Memory B cell (primary cell): ENCODE results near the gene TESMIN.

Experiments used
- ATAC-seq: fragments of 150-1000 bp; cut with Tn5 transposase; 2 replicates; pipeline ENCODE4 v1.10.0; 2021; ENCODE audit warnings: low read depth, mild to moderate bottlenecking, moderate library complexity
- DNase-seq, 2 donors: peaks; one replicate each; pipeline ENCODE4 v3.0.0; 2022; ENCODE audit warnings: low spot score in 2 of 2
- H3K27ac Mint-ChIP-seq: one replicate; pipeline ENCODE4 v1.8.0; 2022; ENCODE audit warnings: mild to moderate bottlenecking, moderate library complexity, mixed read lengths
- H3K27me3 Mint-ChIP-seq: one replicate; pipeline ENCODE4 v1.8.0; 2022; ENCODE audit warnings: mixed read lengths
- H3K36me3 Mint-ChIP-seq: one replicate; pipeline ENCODE4 v1.8.0; 2022; ENCODE audit warnings: mild to moderate bottlenecking, mixed read lengths
- H3K4me1 Mint-ChIP-seq: one replicate; pipeline ENCODE4 v1.8.0; 2022; ENCODE audit warnings: mixed read lengths
- H3K4me3 Mint-ChIP-seq: one replicate; pipeline ENCODE4 v1.8.0; 2022; ENCODE audit warnings: mild to moderate bottlenecking, moderate library complexity, mixed read lengths
- H3K9me3 Mint-ChIP-seq: one replicate; pipeline ENCODE4 v1.8.0; 2022; ENCODE audit warnings: mixed read lengths

The TESMIN gene

GRCh38 chr11:68688881-68689280 is 62.4 kb downstream of the TESMIN start:
- Mint-ChIP-seq H3K36me3 (no peaks in the 10 kb centered on the region), H3K4me1 (no peaks in the 10 kb centered on the region), H3K27ac (no peak overlapping the region), H3K4me3 (no peak overlapping the region), H3K27me3 (peaks cover 30% of the 10 kb centered on the region), H3K9me3 (no peaks in the 10 kb centered on the region)
- ATAC-seq (no peak), DNase-seq (no peak)

DNA sequence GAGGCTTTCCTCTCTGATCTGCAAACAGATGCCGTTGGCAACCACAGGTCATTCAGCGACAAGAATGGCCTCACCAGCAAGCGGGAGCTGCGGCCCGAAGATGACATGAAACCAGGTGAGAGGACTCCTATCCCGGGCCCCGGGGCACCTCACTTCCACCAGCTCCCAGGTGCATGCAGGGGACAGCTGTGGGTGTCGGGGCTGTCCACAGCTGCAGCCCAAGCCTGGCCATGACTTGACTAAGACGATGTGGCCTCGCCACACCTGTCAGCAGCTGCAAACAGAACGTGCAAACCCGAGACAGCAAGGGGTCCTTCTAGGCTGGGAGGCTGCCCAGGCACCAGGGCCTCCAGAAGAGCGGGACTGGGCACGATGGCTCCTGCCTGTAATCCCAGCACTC is 63.3 kb downstream of the TESMIN start:
- H3K27me3 Mint-ChIP-seq, result peaks cover 26% of the 10 kb centered on the region

DNA sequence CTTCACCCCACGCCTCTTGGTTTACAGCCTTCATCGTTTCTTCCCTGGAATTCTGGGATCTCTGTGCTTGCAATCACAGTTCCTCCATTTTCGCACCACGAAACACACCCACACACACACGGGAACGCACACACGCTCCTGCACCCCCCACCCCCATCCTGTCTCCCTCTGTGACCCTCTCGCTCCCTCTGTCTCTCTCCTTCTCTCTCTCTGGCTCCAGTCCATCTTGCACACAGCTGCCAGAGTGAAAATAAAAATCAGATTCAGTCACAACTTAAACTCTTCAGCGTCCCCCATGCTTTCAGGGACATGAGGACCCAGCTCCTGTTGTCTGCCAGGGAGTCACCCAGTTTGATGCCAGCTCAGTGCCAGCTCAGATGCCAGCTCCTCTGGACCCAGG is 64.0 kb downstream of the TESMIN start:
- Mint-ChIP-seq H3K4me3 (no peak overlapping the region), H3K36me3 (no peaks in the 10 kb centered on the region), H3K27me3 (peaks cover 28% of the 10 kb centered on the region), H3K27ac (no peak overlapping the region), H3K4me1 (no peaks in the 10 kb centered on the region), H3K9me3 (no peaks in the 10 kb centered on the region)
- ATAC-seq, result no peak
- no peak for DNase-seq

More for the DNA sequence above, 63.3 kb downstream of the TESMIN start:
- H3K36me3 Mint-ChIP-seq, result no peaks in the 10 kb centered on the region
- no peaks in the 10 kb centered on the region for H3K4me1 Mint-ChIP-seq
- ATAC-seq (no peak), DNase-seq (no peak)
- H3K9me3 Mint-ChIP-seq, result no peaks in the 10 kb centered on the region
- H3K27ac Mint-ChIP-seq, result no peak overlapping the region
- no peak overlapping the region for H3K4me3 Mint-ChIP-seq

GRCh38 chr11:68686486-68686885 is 64.8 kb downstream of the TESMIN start:
- Mint-ChIP-seq H3K36me3 (no peaks in the 10 kb centered on the region), H3K9me3 (no peaks in the 10 kb centered on the region), H3K27me3 (peaks cover 29% of the 10 kb centered on the region), H3K4me3 (no peak overlapping the region), H3K4me1 (no peaks in the 10 kb centered on the region), H3K27ac (no peak overlapping the region)
- DNase-seq (no peak), ATAC-seq (no peak)

DNA sequence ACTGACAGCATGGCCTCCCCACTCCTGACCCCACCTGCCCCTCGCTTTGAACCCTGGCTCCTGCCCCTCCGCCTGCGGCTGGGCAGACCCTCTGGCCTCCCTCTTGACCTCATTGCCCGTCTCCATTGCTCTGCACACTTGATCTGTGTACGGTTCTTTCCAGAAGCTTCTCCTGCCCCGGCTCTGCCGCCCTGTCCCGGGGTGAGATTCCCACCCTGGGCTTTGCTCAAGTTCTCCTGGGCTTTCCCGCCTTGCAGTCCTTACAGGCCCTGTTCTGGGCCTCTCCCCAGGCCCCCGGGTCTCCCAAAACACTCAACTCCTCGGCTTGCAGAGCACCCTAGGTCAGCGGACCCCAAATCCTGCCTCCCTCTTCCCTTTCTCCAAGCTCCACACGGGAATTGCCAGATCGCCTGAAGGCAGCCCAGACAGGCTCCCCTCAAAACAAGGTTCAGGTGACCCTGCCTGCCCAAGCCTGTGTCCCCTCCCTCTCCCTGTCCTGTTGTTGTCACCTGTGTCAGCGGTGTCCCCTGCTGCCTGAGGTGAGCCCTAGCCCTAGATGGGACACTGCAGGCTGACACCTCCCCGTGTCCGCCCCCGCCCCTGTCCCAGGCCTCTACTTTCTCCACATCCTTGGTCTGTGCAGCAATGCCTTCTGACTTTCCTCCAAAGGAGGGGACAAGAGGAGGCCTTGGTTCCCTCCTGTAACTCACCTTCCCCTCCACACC is 65.5 kb downstream of the TESMIN start:
- no peak for ATAC-seq
- H3K9me3 Mint-ChIP-seq, result no peaks in the 10 kb centered on the region
- H3K27me3 Mint-ChIP-seq, result peaks cover 26% of the 10 kb centered on the region
- no peaks in the 10 kb centered on the region for H3K4me1 Mint-ChIP-seq
- no peaks in the 10 kb centered on the region for H3K36me3 Mint-ChIP-seq
- no peak overlapping the region for H3K4me3 Mint-ChIP-seq
- no peak for DNase-seq
- H3K27ac Mint-ChIP-seq, result no peak overlapping the region

GRCh38 chr11:68684385-68685356 is 66.6 kb downstream of the TESMIN start, which contains the start of gene GAL:
Gene GAL, plus strand, starts transcription at chr11:68684544. Its CDS starts 380 bp downstream, at chr11:68684924.
- Mint-ChIP-seq H3K9me3 (no peaks in the 10 kb centered on the region), H3K27me3 (peaks cover 26% of the 10 kb centered on the region), H3K4me3 (no peak within 1 kb of the TSS), H3K4me1 (no peaks in the 10 kb centered on the region), H3K36me3 (no peaks in the 10 kb centered on the region), H3K27ac (no peak within 1 kb of the TSS)
- DNase-seq, result no peak
- no peak for ATAC-seq

DNA sequence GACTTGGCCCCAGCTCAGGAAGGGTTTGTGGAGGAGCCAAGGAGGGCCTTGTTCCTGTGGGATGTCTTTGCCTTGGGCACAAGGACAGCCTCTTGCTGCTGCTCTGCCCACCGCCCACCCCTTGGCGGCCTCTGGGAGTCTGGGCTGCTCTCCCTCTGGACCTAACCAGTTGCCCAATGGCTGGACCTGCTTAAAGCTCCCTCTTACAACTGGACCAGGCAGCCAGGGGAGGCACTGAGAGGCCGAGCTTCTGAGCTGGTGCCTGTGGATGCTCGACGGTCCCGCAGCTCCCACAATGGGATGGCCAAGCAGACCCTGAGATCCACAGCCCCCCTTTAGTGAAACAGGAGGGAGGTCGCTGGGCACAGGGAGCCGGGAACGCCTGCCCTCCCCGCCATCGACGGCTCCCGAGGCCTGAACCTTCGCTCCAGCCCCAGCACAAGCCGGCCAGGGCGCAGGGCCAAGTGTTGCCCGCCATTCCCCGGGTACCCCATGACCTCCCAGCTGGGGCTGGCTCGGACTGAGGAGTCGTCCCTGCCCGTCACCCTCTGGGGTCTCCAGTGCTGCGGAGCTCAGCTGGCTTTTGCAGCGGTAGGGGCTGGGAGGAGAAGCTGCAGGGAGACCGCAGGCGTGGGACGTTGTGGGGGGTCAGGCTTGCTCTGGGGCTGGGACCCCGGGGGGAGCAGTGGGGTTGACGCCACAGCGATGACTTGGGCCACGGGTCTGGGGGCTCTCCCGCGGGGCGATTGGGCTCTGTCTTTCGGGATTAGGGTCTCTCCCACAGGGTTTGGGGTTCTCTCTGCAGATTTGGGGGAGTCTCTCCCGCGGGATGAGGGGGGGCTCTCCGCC is 67.6 kb downstream of the TESMIN start:
- Mint-ChIP-seq H3K36me3 (no peaks in the 10 kb centered on the region), H3K4me3 (no peak overlapping the region), H3K27me3 (peaks cover 24% of the 10 kb centered on the region), H3K27ac (no peak overlapping the region), H3K4me1 (no peaks in the 10 kb centered on the region), H3K9me3 (no peaks in the 10 kb centered on the region)
- ATAC-seq (no peak), DNase-seq (no peak)

DNA sequence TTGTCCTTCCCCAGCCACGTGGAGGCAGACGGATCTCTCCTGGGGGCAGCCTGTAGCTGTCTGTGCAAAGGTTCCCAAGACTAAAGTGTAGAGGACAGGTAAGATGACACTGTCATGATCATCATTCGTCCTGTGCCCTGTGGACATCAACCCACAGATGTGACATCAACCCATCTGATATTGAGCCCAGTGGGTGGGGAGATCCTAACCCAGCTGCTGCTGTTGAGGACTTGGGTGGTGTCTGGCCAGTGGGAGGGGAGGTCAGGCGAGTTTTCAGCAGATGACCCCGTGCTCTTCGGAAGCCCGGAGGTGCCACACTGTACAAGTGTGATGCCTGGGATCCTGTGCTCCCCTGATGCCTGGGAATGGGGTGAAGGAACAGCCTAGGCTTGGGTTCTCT is 68.2 kb downstream of the TESMIN start:
- no peaks in the 10 kb centered on the region for H3K9me3 Mint-ChIP-seq
- H3K27me3 Mint-ChIP-seq, result peaks cover 24% of the 10 kb centered on the region
- no peaks in the 10 kb centered on the region for H3K4me1 Mint-ChIP-seq
- H3K36me3 Mint-ChIP-seq, result no peaks in the 10 kb centered on the region
- H3K4me3 Mint-ChIP-seq, result no peak overlapping the region
- no peak overlapping the region for H3K27ac Mint-ChIP-seq
- DNase-seq (no peak), ATAC-seq (no peak)

GRCh38 chr11:68682531-68682961 is 68.8 kb downstream of the TESMIN start:
- Mint-ChIP-seq H3K36me3 (no peaks in the 10 kb centered on the region), H3K9me3 (no peaks in the 10 kb centered on the region), H3K4me1 (no peaks in the 10 kb centered on the region), H3K27me3 (peaks cover 20% of the 10 kb centered on the region), H3K4me3 (no peak overlapping the region), H3K27ac (no peak overlapping the region)
- no peak for ATAC-seq
- no peak for DNase-seq

DNA sequence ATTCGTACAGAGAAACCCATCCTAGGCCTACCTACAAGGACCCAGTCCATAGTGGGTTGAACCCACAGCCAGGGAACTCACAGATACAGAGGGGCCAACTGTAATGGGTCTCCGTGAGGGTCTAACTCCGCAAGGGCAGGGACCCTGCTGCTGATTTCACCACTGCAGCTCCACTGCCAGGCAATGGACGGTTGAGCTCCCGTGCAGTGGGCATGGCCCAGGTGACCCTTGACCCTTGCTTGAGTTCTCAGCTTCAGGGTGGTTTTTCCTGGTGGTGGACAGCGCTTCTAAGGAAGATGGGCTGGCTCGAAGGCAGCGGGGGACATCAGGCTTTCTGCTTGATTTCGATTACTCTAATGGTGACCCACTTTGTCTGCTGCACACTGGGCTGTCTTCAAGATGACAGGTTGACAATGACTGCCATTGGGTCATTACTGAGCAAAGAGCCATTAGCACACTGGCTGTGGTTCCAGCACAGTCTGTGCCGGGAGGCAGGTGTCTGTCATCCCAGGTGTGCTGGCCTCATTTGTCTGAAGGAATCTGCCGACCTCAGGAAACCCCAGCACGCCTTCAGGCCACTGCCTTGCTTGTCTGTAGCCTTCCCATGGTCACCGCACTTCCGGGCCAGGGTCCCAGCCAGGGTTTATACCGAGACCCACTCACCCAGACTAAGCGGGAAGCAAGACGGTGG is 70.6 kb downstream of the TESMIN start:
- no peak for ATAC-seq
- Mint-ChIP-seq H3K27me3 (peaks cover 11% of the 10 kb centered on the region), H3K4me1 (no peaks in the 10 kb centered on the region), H3K4me3 (no peak overlapping the region), H3K27ac (no peak overlapping the region), H3K36me3 (no peaks in the 10 kb centered on the region), H3K9me3 (no peaks in the 10 kb centered on the region)
- no peak for DNase-seq

DNA sequence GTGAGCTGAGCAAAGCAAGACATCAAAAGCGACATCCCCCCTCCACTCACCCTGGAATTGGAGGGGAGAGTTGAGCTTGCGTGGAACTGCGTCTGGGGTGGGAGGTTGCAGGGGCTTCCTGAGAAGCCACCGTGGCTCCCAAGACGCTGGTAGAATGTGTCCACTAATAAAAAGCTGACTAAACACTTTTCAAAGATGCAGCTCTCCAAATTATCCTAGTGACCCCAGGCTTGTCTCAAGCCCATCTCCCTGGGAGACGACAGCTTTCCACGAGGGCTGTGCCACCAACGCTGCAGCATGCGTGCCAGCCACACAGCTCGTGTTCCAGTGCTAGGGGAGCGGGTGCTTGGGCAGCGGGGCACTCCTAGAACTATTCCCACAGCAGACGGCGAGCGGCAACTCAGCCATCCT is 73.3 kb downstream of the TESMIN start:
- no peak overlapping the region for H3K4me3 Mint-ChIP-seq
- no peaks in the 10 kb centered on the region for H3K9me3 Mint-ChIP-seq
- no peak overlapping the region for H3K27ac Mint-ChIP-seq
- peaks cover 12% of the 10 kb centered on the region for H3K27me3 Mint-ChIP-seq
- ATAC-seq (no peak), DNase-seq (no peak)
- no peaks in the 10 kb centered on the region for H3K36me3 Mint-ChIP-seq
- no peaks in the 10 kb centered on the region for H3K4me1 Mint-ChIP-seq

GRCh38 chr11:68677432-68677831 is 73.9 kb downstream of the TESMIN start:
- H3K27me3 Mint-ChIP-seq, result peaks cover 11% of the 10 kb centered on the region
- H3K36me3 Mint-ChIP-seq, result no peaks in the 10 kb centered on the region
- no peak for DNase-seq
- ATAC-seq, result no peak
- no peak overlapping the region for H3K27ac Mint-ChIP-seq
- H3K4me3 Mint-ChIP-seq, result no peak overlapping the region
- H3K9me3 Mint-ChIP-seq, result no peaks in the 10 kb centered on the region
- H3K4me1 Mint-ChIP-seq, result no peaks in the 10 kb centered on the region

DNA sequence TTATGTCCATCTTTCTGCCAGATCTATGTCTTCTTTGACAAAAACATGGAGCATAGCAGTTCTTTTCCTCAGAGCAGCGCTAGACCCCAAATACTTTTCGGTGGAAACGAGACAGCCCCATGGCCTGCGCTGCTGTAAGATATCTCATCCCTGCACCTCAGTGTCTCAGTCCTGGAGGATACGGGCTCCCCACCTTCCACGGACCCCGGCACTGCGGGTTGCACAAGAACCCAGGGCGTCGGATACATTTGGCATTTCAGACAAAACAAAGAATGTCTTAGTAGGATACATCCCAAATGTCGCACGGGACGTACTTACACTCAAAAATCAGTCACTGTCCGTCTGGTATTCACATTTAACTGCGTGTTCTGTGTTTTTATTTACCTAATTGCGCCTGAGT is 76.9 kb downstream of the TESMIN start:
- H3K4me1 Mint-ChIP-seq, result no peaks in the 10 kb centered on the region
- H3K27me3 Mint-ChIP-seq, result peaks cover 9% of the 10 kb centered on the region
- DNase-seq, result no peak
- ATAC-seq, result no peak
- H3K36me3 Mint-ChIP-seq, result no peaks in the 10 kb centered on the region
- no peak overlapping the region for H3K4me3 Mint-ChIP-seq
- H3K9me3 Mint-ChIP-seq, result peaks cover 2% of the 10 kb centered on the region
- no peak overlapping the region for H3K27ac Mint-ChIP-seq
